ENCODE data around the gene HTT.

GRCh38 chr4:3106339-3107186 lies 32.1 kb downstream of the HTT start:
- TF ChIP-seq POLR2A (IDR thresholded peaks at IDR 0.05), result no peak
- TF ChIP-seq CTCF (IDR thresholded peaks at IDR 0.05), result peak; percentile 94 to 95

Data from suprapubic skin (tissue), 3 donors.